Hematopoietic multipotent progenitor cell (in vitro differentiated cells): Measurements from ENCODE around the gene COPG1. TPM values are rescaled to one million over a fixed set of nuclear protein-coding genes. Genes with fewer than 3 reads are reported as not detected.

Experiments used
- DNase-seq, 3 donors: peaks; one replicate each; pipeline ENCODE4 v3.0.0-alpha.2; 2011 to 2015; ENCODE audit warnings: low read depth in 2 of 3, low spot score in 2 of 3
- total RNA-seq: library from RNA; depleted of rRNA; stranded (reverse); fragments of >200 nt; gene quantifications from one replicate; pipeline ENCODE4 v1.2.3, GENCODE V29; 2012

COPG1 gene
- total RNA-seq, 1 donor: 135 TPM

DNA sequence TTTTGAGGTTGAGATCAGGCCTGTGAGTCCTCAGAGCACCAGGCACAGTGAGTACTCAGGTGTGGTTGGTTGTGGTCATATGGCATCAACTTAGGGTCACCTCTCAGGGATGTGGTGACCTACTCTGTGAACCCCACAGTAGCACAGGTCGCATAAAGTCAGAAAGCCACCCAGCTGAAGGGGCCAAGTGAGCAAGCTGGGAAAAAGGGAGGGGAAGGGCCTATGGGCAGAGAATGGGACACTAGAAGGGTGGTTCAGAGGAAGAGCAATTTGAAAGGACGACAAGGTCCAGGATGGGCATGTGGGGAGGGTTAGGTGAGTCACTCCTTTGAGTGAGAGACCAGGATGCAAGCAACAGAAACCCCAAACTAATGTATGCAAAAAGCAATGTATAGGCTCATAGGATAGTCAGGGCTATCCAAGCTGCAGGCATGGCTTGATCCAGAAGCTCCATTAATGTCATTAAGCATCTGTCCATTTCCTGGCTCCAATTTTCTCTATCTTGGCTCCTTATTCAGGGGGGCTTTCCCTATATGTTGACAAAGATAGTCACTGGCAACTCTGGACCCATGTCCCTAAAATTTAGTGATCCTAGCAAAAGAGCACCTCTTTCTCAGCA is 62.7 kb downstream of the COPG1 start:
- peak in 1 of 3 donors; percentile 24 for DNase-seq

DNA sequence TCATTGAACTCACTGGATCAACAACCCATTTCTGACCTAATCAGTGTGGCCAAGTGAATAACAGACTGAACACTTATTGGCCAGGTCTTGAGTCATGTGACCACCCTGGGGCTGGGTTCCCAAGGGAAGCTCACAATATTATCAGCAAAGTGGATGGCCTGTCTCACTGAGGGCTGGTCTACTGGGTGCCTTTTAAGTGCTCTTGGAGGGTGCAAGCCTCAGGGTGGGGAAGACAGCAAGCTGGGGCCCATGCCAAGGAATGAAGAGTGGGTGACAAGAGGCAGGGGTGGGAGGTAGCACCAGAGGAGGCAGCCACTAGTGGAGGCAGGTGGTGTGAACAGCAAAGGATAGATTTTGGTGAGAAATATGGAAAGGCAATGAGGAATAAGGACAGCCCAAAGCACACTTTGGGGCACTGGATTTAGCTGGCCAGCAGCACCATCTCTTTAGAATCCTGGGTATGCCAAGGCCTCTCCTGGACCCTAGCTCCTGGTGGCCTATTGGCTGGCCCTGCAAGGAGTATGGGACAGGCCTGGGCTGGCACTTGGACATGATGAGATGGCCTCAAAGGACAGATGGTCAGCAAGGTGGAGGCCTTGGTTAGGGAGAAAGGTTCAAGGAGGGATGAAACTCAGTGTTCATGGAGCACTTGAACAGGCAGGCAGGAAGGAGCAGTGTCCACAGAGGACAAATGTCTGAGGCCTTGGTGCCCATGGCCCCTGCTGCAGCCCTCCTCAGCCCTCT is 63.4 kb downstream of the COPG1 start:
- no peak for DNase-seq

DNA sequence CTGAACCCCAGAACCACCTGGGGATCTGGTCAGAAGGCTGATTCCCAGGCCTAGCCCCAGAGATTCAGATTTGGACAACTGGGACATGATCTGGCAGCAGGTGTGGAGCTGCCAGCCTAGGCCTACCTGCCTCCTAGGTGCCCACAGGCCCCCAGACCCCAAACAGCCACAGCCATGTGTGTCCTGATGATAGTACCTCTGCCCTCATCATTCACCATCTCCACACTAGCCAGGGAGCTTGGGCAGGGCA is 63.9 kb downstream of the COPG1 start:
- no peak for DNase-seq

DNA sequence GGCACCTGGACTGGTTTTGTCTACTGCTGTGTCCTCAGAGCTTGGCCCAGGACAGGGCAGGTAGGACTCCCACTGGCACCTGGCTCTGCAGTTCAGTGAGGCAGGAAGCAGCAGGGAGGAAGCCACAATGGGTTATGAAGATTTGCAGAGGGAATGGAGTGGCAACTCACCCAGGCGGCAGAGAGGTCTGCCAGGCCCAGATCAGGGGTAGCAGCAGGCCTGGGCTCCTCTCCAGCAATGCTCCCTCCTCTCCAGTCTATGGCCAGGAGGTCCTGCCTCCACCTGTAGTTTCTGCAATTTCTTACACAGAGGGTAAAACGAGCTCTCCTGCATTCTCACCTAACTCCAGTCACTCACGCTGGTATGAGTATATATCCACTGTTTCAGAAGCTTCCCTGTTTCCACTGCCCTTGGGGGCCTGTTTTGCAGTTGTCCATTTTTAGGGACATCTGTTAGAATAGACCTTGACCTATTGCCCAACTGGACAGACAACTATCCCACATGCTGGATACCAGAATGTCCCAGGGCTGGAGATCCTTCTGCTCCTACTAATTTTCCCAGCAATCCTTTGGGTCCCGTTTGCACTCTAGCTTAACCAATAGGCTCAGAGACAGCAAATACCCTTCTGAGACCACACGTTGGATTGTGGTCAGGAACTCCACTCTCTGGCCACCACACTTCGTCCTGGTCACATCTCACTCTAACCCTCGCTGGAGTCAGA is 64.4 kb downstream of the COPG1 start:
- peak in 1 of 3 donors; percentile 83 for DNase-seq

DNA sequence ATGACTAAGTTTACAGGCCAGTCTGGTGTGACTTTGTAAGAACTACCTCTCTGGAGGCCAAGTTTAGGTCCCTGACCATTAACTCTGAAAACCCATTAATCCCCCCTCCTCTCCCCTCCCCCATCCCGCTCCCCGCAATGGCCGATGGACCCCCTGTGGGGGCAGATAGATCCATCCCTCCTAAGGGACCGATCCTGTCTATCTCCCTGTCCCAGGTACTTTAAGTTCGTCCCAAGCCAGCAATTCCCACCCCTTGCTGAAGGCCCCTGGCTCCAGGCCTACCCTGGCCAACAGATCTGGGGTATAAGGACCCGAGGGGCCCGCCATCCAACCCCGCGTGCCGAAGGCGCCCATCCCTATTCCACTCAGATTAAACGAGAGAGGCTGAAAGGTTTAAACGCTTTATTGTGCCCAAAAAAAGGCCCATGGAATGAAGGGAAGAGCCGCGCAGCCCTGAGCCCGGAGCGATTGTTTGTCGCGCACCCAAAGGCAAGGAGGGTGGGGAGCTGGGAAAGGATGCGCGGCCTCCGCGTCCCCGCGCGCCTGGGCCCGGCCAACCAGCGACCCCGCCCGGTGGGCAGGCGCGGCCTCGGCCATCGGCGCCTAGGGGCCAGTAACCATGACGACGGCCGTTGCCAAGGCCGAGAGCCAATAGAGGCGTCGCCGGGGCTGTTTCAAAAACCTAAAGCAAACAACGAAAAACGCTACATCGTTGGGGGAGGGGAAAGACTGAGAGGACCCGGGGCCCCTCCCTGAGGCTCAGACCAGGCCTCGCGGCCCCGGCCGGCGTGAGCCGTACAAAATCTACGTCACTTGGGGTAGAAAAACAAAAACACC is 65.2 kb downstream of the COPG1 start:
- peak in 2 of 3 donors; percentile 82 for DNase-seq

DNA sequence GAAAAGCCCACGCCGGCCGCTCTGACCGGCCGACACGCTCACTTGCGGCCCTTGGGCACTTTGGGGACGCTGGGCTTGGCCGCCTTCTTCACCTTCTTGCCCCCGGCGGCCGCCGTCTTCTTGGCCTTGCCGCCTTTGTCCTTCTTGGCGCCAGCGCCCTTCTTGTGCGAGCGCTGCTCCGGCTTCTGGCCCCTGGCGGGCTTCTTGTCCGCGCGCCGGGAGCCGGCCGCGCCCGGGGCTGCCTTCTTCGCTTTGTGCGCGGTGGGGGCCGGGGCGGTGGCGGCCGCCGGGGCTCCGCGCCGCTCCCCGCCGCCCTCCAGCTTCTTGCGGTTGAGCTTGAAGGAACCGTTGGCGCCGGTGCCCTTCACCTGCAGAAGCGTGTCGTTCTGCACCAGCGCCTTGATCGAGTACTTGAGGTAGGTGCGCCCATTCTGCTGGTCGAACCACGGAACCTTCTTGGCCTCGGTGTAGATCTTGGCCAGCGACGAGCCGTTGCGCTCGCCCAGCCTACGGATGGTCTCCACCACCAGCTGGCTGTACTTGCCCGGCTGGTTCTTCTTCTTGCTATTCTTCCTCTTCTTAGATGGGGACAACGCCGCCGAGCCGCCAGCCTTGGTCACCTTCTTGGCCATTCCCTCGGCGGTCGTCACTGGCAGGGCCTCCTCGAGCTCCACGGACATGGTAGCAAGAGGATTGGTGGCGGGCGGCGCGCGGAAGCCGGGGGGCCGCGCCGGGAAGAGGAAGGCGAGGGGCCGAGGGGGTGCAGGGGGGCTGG is 66.0 kb downstream of the COPG1 start:
- peak in 1 of 3 donors; percentile 42 for DNase-seq

DNA sequence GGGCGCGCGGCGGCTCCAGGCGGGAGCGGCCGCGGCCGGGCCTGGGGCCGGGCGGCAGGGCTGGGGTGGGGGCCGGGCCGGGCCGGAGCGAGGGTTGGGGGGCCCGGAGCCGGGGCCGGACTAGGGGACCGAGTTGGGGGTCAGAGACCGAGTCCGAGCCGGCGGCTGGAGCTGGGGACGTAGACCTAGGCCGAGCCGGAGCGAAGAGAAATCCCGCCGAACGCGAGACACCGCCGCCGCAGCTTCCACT is 66.5 kb downstream of the COPG1 start:
- DNase-seq: no peak

- DNase-seq: peak; percentile 79 to 90 (median 89)
Measured at GRCh38 chr3:129316248-129317013, 67.0 kb downstream of the COPG1 start.

GRCh38 chr3:129317014-129317771 is 67.8 kb downstream of the COPG1 start:
- DNase-seq: no peak

GRCh38 chr3:129317848-129318247 is 68.4 kb downstream of the COPG1 start:
- DNase-seq: peak in 1 of 3 donors; percentile 43

- no peak for DNase-seq
Measured at GRCh38 chr3:129318921-129319320, 69.5 kb downstream of the COPG1 start.

DNA sequence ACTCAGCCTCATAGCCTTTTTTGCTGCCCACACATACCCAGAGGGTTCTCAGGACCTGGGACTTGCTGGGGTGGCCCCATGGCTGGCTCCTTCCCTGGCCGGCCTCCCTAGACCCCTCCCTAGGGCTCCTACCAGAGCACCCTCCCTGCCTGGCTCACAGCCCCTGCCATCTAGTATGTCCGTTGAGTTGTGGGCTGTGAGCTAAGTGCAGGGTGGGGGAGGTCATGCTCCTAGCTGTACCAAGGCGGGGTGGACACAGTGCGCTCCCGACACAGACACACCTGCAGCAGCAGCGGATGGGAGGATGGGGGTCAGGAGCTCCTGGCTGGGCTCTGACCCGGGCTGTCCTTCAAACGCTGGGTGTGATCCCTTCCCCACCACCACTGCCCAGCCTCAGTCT is 70.9 kb downstream of the COPG1 start:
- DNase-seq: no peak

DNA sequence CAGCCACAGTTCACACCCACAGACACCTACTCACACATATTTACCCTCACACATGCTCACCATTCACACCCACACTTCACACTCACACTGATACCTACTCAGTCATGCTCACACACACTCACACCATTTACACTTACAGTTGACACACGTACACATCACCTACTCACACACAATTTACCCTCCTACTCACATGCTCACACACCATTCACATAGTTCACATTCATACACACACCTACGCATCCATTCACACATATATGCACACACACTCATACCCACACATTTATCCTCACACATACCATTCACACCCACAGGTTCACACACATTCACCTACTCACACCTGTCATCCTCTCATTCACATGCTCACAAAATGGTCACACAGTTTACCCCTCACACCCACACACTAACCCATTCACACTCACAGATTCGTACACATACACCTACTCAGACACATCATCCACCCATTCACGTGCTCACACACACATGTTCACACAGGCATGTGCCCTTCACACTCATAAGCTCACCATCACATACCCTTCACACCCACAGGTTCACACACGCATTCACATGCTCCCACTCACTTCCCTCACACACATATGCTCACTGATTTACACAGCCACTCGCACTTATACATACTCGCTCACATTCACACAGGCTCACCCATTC is 71.5 kb downstream of the COPG1 start:
- no peak for DNase-seq

DNA sequence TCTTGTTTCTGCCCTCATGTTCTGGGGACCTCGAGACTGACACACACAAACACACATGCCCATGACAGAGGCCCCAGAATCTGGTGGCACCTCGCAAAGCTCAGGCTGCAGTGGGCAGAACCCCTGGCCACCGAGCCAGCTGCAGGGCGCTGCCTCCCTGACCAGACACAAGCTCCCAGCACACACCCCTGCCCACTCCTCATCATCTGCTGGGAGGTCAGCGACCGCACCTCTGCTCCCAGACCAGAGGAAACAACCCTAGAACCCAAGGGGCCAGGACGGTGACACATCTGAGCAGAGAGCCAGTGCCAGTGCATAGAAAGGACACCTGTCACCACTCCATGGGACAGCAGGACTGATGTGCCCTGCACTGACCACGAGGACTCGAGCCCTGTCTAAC is 72.5 kb downstream of the COPG1 start:
- DNase-seq: no peak

DNA sequence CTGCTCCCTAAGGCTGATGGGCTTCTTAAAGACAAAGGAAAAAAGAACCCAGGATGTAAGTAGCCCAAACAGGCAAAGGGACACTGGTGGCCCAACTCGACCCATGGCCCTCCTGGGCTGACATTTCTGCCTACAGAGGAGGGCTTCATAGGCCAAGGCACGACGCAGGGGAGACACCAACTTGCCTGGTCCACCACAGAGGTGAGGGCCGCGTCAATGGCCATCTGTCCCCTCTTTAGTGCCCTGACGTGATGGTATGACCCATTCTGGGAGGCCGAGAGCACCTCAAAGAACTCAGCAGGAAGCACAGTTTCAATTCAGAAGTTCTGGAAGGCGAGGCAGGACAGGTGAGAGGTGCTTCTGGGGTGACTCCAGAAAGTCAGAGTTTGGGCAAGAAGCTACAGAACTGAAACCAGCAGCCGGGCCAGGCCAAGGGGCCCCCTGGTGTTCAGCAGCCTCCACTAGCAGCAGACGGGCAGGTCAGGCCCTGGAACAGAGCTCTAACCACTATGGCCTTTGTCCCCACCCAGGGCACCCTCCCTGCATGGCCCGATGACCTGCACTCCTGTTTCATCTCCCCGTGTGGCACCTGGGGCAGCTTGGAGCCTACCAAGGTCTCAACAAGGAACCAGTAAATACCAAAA is 74.4 kb downstream of the COPG1 start:
- no peak for DNase-seq

DNA sequence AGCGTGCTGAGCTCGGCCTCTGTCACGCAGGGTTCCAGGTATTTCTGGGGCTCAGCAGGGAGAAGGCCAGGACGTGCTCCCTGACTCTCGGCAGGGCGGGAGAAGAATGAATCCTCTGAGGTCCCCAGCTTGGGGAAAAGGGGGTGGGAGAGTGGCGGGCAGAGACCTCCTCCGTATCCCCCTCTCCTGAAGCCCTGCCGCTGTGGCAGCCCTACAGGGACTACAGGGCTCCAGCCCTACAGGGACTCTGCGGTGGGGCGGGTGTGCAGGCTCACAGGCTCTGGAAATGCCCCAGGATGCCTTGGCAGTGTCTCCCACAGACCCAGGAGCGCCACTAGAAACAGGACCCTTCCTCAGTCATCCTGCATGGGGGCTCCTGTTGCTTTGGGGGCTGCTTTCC is 75.4 kb downstream of the COPG1 start:
- no peak for DNase-seq

DNA sequence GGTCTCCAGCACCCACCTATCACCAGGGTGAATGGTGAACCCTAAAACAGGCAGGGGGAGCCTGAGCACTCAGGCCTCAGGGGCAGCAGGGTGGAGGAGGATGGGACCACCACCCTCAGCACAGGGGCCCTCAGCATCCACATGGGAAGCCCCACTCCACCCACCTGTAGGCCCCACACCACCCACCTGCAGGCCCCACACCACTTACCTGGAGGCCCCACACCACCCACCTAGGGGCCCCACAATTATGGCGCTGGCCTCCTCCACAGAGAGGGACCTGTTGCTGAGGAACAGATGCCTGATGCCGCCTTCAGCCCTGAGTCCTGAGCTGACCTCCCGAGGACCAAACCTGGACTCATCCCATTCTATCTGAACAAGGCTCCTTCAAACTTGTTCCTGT is 76.0 kb downstream of the COPG1 start:
- DNase-seq: no peak

GRCh38 chr3:129326138-129326537 is 76.7 kb downstream of the COPG1 start:
- DNase-seq: no peak
